ENCODE results near the gene CSHL1. TPM values are rescaled to one million over a fixed set of nuclear protein-coding genes. Genes with fewer than 3 reads are reported as not detected.

The CSHL1 gene
- total and polyA plus RNA-seq, 2 experiments from 2014 or later = 0.44 TPM; not detected in 1

- H3K36me3 ChIP-seq (ENCODE audit: insufficient read depth) = no peaks in the 10 kb centered on the region
- DNase-seq (ENCODE audit: low spot score) (no peak), ATAC-seq (no peak)
- Mint-ChIP-seq H3K27me3 (ENCODE audit: insufficient read depth, low read depth, poor library complexity) (peaks cover 2% of the 10 kb centered on the region), H3K9me3 (no peaks in the 10 kb centered on the region; the same call in 2 of the 3 replicates), H3K36me3 (ENCODE audit: low read depth) (peaks cover 33% of the 10 kb centered on the region), H3K4me3 (no peak overlapping the region), H3K4me1 (peaks cover 2% of the 10 kb centered on the region; the same call in 2 of the 3 replicates), H3K27ac (no peak overlapping the region)
- H4K20me1 ChIP-seq (replicated peaks; ENCODE audit: insufficient read depth) = no peaks in the 10 kb centered on the region
- no peak overlapping the region for H3K4me2 ChIP-seq
- no peaks in the 10 kb centered on the region for H3K27me3 ChIP-seq (ENCODE audit: insufficient read depth)
- no peaks in the 10 kb centered on the region for H3K9me2 ChIP-seq (ENCODE audit: insufficient read depth)
- H3K79me2 ChIP-seq (replicated peaks; ENCODE audit: insufficient read depth) = no peaks in the 10 kb centered on the region
- no peak overlapping the region for H2AFZ ChIP-seq
- TF ChIP-seq CTCF (conservative IDR thresholded peaks at IDR 0.05; ENCODE audit: low read depth in 2 of 2) (no peak), ETS1 (IDR thresholded peaks at IDR 0.05) (no peak), STAT1 (IDR thresholded peaks at IDR 0.05; ENCODE audit: unreplicated experiment) (no peak), ZNF462 (CRISPR knock-in tag; IDR thresholded peaks at IDR 0.05) (no peak), POLR2AphosphoS5 (IDR thresholded peaks at IDR 0.05; ENCODE audit: low read depth) (no peak), EZH2 (IDR thresholded peaks at IDR 0.05; ENCODE audit: low read depth, unreplicated experiment) (no peak), ZNF331 (CRISPR knock-in tag; IDR thresholded peaks at IDR 0.05; ENCODE audit: low read depth) (no peak), CREB1 (CRISPR knock-in tag; IDR thresholded peaks at IDR 0.05; ENCODE audit: low read depth) (no peak), EZH2phosphoT487 (IDR thresholded peaks at IDR 0.05; ENCODE audit: unreplicated experiment) (no peak), REST (IDR thresholded peaks at IDR 0.05; ENCODE audit: unreplicated experiment) (no peak), NANOG (IDR thresholded peaks at IDR 0.05; ENCODE audit: borderline replicate concordance) (no peak), JUNB (IDR thresholded peaks at IDR 0.05; ENCODE audit: unreplicated experiment) (no peak), ZNF114 (CRISPR knock-in tag; IDR thresholded peaks at IDR 0.05) (no peak)
- no peak overlapping the region for H3K27ac ChIP-seq (ENCODE audit: low read depth)
- H3K4me3 ChIP-seq = no peak overlapping the region
- no peaks in the 10 kb centered on the region for H3F3A ChIP-seq (replicated peaks; ENCODE audit: low read depth)
- H3K4me1 ChIP-seq (ENCODE audit: insufficient read depth) = no peaks in the 10 kb centered on the region
These were observed 31.4 kb upstream of the CSHL1 start for GRCh38 chr17:63942309-63942985.
